Measurements from ENCODE around the gene APOC4.
A peak's percentile ranks its signal among the peaks of the same experiment; 100 is the strongest.

The APOC4 gene

GRCh38 chr19:44900328-44901244 lies 41.5 kb upstream of the APOC4 start:
- Mint-ChIP-seq H3K4me1 (no peaks in the 10 kb centered on the region), H3K27me3 (ENCODE audit: low read depth) (no peaks in the 10 kb centered on the region), H3K9me3 (no peaks in the 10 kb centered on the region), H3K27ac (no peak overlapping the region), H3K36me3 (ENCODE audit: low read depth) (peaks cover 37% of the 10 kb centered on the region), H3K4me3 (no peak overlapping the region)
- TF ChIP-seq, protein P1, sequence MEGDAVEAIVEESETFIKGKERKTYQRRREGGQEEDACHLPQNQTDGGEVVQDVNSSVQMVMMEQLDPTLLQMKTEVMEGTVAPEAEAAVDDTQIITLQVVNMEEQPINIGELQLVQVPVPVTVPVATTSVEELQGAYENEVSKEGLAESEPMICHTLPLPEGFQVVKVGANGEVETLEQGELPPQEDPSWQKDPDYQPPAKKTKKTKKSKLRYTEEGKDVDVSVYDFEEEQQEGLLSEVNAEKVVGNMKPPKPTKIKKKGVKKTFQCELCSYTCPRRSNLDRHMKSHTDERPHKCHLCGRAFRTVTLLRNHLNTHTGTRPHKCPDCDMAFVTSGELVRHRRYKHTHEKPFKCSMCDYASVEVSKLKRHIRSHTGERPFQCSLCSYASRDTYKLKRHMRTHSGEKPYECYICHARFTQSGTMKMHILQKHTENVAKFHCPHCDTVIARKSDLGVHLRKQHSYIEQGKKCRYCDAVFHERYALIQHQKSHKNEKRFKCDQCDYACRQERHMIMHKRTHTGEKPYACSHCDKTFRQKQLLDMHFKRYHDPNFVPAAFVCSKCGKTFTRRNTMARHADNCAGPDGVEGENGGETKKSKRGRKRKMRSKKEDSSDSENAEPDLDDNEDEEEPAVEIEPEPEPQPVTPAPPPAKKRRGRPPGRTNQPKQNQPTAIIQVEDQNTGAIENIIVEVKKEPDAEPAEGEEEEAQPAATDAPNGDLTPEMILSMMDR (IDR thresholded peaks at IDR 0.05; ENCODE audit: unreplicated experiment in 3 of 3), result no peak

DNA sequence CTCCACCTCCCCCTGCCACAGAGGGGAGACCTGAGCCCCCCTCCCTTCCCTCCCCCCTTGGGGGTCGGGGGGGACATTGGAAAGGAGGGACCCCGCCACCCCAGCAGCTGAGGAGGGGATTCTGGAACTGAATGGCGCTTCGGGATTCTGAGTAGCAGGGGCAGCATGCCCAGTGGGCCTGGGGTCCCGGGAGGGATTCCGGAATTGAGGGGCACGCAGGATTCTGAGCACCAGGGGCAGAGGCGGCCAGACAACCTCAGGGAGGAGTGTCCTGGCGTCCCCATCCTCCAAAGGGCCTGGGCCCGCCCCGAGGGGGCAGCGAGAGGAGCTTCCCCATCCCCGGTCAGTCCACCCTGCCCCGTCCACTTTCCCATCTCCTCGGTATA lies 38.8 kb upstream of the APOC4 start:
- H3K4me1 Mint-ChIP-seq, result peaks cover 11% of the 10 kb centered on the region
- no peaks in the 10 kb centered on the region for H3K9me3 Mint-ChIP-seq
- peaks cover 4% of the 10 kb centered on the region for H3K27me3 Mint-ChIP-seq (ENCODE audit: low read depth)
- H3K4me3 Mint-ChIP-seq, result no peak overlapping the region
- peaks cover 18% of the 10 kb centered on the region for H3K36me3 Mint-ChIP-seq (ENCODE audit: low read depth)
- TF ChIP-seq, protein P1 (IDR thresholded peaks at IDR 0.05; ENCODE audit: unreplicated experiment in 3 of 3), result no peak
- H3K27ac Mint-ChIP-seq, result peak overlapping the region in 1 of 3 experiments; percentile 83

GRCh38 chr19:44903602-44904425 lies 38.2 kb upstream of the APOC4 start:
- TF ChIP-seq, protein P1 (IDR thresholded peaks at IDR 0.05; ENCODE audit: unreplicated experiment in 3 of 3), result peak; percentile 98 to 100 (median 98)
- peaks cover 11% of the 10 kb centered on the region for H3K4me1 Mint-ChIP-seq
- H3K4me3 Mint-ChIP-seq, result peak overlapping the region in 2 of 3 experiments; percentile 37 to 69
- peaks cover 4% of the 10 kb centered on the region for H3K27me3 Mint-ChIP-seq (ENCODE audit: low read depth)
- H3K9me3 Mint-ChIP-seq, result no peaks in the 10 kb centered on the region
- peak overlapping the region in 2 of 3 experiments; percentile 77 to 83 for H3K27ac Mint-ChIP-seq
- peaks cover 17% of the 10 kb centered on the region for H3K36me3 Mint-ChIP-seq (ENCODE audit: low read depth)

GRCh38 chr19:44904426-44904994 lies 37.5 kb upstream of the APOC4 start:
- Mint-ChIP-seq H3K9me3 (no peaks in the 10 kb centered on the region), H3K27ac (peak overlapping the region in 1 of 3 experiments; percentile 63), H3K36me3 (ENCODE audit: low read depth) (peaks cover 12% of the 10 kb centered on the region), H3K4me3 (peak overlapping the region in 2 of 3 experiments; percentile 32 to 86), H3K27me3 (ENCODE audit: low read depth) (peaks cover 4% of the 10 kb centered on the region), H3K4me1 (peaks cover 11% of the 10 kb centered on the region)
- TF ChIP-seq, protein P1 (IDR thresholded peaks at IDR 0.05; ENCODE audit: unreplicated experiment in 3 of 3), result peak; percentile 20 to 30 (median 25)

DNA sequence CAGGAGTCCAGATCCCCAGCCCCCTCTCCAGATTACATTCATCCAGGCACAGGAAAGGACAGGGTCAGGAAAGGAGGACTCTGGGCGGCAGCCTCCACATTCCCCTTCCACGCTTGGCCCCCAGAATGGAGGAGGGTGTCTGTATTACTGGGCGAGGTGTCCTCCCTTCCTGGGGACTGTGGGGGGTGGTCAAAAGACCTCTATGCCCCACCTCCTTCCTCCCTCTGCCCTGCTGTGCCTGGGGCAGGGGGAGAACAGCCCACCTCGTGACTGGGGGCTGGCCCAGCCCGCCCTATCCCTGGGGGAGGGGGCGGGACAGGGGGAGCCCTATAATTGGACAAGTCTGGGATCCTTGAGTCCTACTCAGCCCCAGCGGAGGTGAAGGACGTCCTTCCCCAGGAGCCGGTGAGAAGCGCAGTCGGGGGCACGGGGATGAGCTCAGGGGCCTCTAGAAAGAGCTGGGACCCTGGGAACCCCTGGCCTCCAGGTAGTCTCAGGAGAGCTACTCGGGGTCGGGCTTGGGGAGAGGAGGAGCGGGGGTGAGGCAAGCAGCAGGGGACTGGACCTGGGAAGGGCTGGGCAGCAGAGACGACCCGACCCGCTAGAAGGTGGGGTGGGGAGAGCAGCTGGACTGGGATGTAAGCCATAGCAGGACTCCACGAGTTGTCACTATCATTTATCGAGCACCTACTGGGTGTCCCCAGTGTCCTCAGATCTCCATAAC lies 36.4 kb upstream of the APOC4 start, which contains the start of gene APOE:
Gene APOE, plus strand, starts transcription at position 360 of the 724 bp plus-strand sequence. CDS start 829 bp downstream, outside the sequence.
- Mint-ChIP-seq H3K4me3 (peak within 1 kb of the TSS; percentile 80 to 86 (median 84)), H3K36me3 (ENCODE audit: low read depth) (peaks cover 3% of the 10 kb centered on the region), H3K27ac (peak within 1 kb of the TSS; percentile 49 to 89 (median 73)), H3K4me1 (peaks cover 19% of the 10 kb centered on the region), H3K9me3 (no peaks in the 10 kb centered on the region), H3K27me3 (ENCODE audit: low read depth) (peaks cover 4% of the 10 kb centered on the region)
- TF ChIP-seq, protein P1 (IDR thresholded peaks at IDR 0.05; ENCODE audit: unreplicated experiment in 3 of 3), result no peak

All from nephron (organoid).